GM13976 (cell line): ENCODE data around the gene RTCB.

Experiments
- DNase-seq: peaks from one replicate; pipeline ENCODE4 v3.0.0; 2012; ENCODE audit warnings: low spot score
- CTCF ChIP-seq: IDR thresholded peaks from 2 replicates; pipeline ENCODE4 v1.5.1; 2012; ENCODE audit warnings: borderline replicate concordance, mild to moderate bottlenecking; ENCODE audit not compliant: insufficient read depth; ENCODE audit errors: extremely low read depth, missing control alignments, control extremely low read depth
- in situ Hi-C: fragments of 300-500 bp; cut with MboI; formaldehyde crosslinking; loops from one replicate; pipeline ENCODE4 v1.12.0; 2022; ENCODE audit warnings: low sequenced_read_pairs, mixed read lengths, inconsistent platforms; ENCODE audit not compliant: unreplicated experiment

RTCB gene

DNA sequence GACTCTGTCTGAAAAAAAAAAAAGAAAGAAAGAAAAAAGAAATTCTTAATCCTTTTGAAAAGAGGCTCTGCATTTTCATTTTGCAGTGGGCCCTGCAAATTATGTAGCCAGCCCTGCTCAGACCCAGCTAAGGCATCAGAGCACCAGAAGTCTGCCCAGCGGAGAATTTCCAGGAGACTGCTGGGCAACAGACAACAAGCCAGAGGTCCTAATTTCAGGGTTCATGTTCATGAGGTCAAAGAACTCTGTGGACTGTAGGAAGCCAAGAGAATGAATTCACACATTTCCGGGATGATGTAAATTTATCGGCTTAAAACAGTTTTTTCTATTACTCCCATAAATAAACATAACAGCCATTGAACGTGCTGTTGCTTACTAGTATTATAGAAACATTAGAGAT, 14.8 kb upstream of the RTCB start:
- DNase-seq, result no peak
- in situ Hi-C loops, result no loop called here
- no peak for TF ChIP-seq CTCF

DNA sequence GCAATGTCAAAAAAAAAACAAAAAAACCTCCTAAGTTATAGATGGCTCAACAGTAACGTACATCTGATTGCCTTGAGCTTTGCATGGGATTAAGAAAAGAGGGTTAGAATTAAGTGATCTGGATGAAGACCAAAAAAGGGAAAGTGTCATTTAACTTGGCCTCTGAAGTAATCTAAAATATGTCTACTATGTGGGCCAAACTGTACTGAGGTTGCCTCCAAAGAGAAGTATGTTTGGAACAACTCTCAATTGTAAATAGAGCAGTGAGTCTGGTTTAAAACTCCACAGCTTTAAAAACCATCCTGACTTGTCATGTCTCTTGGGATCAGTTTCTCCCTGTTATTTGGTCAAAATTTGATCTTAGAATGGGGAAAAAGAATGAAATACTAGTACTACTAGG, 11.6 kb upstream of the RTCB start:
- DNase-seq, result no peak
- TF ChIP-seq CTCF, result no peak
- in situ Hi-C loops, result no loop called here

DNA sequence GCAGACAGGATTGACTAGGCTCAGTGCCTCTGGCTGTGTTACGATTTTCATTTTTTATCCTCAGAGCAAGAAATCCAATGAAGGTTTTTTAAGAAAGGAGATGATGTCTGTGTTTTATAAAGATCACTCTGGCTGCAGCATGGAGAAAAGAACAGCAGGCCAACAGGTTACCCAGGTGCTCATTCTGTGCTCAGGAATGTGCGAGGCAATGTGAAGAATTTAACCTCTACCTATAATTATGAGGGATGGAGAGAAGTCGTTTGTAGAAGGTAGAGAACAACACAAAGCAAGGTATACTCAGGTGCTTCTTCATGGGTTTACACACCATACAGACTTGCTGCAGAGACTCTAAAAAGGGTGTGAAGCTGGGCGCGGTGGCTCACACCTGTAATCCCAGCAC, 10.0 kb upstream of the RTCB start:
- no peak for TF ChIP-seq CTCF
- no peak for DNase-seq
- in situ Hi-C loops, result no loop called here

DNA sequence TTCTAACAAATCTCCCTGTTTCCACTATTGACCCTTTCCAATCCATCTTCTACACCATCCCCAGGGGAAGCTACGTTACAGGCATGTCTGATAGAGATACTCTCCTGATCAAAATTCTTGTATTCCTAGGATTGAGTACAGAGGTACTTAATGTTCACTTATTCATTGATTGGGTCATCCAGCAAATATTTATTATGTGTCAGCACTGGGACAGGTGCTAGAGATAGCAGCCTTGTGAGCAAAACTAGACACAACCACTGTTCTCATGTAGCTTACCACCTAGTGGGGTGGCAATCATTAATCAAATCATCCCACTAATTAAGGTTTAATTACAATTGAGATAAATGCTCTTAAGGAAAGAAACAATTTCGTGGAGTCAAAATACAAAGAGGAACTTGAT, 9.4 kb upstream of the RTCB start:
- no peak for TF ChIP-seq CTCF
- DNase-seq, result no peak
- in situ Hi-C loops, result no loop called here

GRCh38 chr22:32417906-32418305, 5.9 kb upstream of the RTCB start:
- no peak for TF ChIP-seq CTCF
- in situ Hi-C loops, result no loop called here
- DNase-seq, result no peak

- DNase-seq, result no peak
- in situ Hi-C loops, result no loop called here
- no peak for TF ChIP-seq CTCF
These were observed 4.6 kb upstream of the RTCB start for GRCh38 chr22:32416556-32417085.

GRCh38 chr22:32414191-32414590, 2.1 kb upstream of the RTCB start:
- DNase-seq, result no peak
- TF ChIP-seq CTCF, result no peak
- in situ Hi-C loops, result no loop called here
